ENCODE results near the gene ZC3H7B.
"Not testable (repeated sequence)": the region's sequence is repeated elsewhere in the genome, so short reads cannot be mapped to it uniquely, and the experiment has no call there.

ZC3H7B gene

GRCh38 chr22:41301085-41302020 is at the start of gene ZC3H7B:
Gene ZC3H7B, plus strand, starts transcription at chr22:41301525. Its CDS starts 19,136 bp downstream, at chr22:41320661.
- DNase-seq (ENCODE audit: extremely low read depth in 1 of 2, low read depth in 1 of 2): peak; percentile 59 to 70

- no peak for DNase-seq (ENCODE audit: extremely low read depth in 1 of 2, low read depth in 1 of 2)
Observed at GRCh38 chr22:41252365-41252764, 49.0 kb upstream of the ZC3H7B start.

- DNase-seq (ENCODE audit: extremely low read depth in 1 of 2, low read depth in 1 of 2): no peak
Observed at GRCh38 chr22:41254230-41254629, 47.1 kb upstream of the ZC3H7B start.

- no peak for DNase-seq (ENCODE audit: extremely low read depth in 1 of 2, low read depth in 1 of 2)
Observed at GRCh38 chr22:41256254-41257253, 44.8 kb upstream of the ZC3H7B start.

GRCh38 chr22:41257696-41258095 is 43.6 kb upstream of the ZC3H7B start:
- DNase-seq (ENCODE audit: extremely low read depth in 1 of 2, low read depth in 1 of 2): no peak

GRCh38 chr22:41259756-41260155 is 41.6 kb upstream of the ZC3H7B start:
- not testable (repeated sequence) for DNase-seq (ENCODE audit: extremely low read depth in 1 of 2, low read depth in 1 of 2)

GRCh38 chr22:41260871-41261270 is 40.5 kb upstream of the ZC3H7B start:
- no peak for DNase-seq (ENCODE audit: extremely low read depth in 1 of 2, low read depth in 1 of 2)

GRCh38 chr22:41261541-41262249 is 39.6 kb upstream of the ZC3H7B start:
- no peak for DNase-seq (ENCODE audit: extremely low read depth in 1 of 2, low read depth in 1 of 2)

- DNase-seq (ENCODE audit: extremely low read depth in 1 of 2, low read depth in 1 of 2): no peak
Observed at GRCh38 chr22:41262250-41262765, 39.0 kb upstream of the ZC3H7B start.

GRCh38 chr22:41263704-41264103 is 37.6 kb upstream of the ZC3H7B start:
- no peak for DNase-seq (ENCODE audit: extremely low read depth in 1 of 2, low read depth in 1 of 2)

GRCh38 chr22:41264408-41264941 is 36.9 kb upstream of the ZC3H7B start:
- DNase-seq (ENCODE audit: extremely low read depth in 1 of 2, low read depth in 1 of 2): no peak

GRCh38 chr22:41267958-41268357 is 33.4 kb upstream of the ZC3H7B start:
- DNase-seq (ENCODE audit: extremely low read depth in 1 of 2, low read depth in 1 of 2): no peak

GRCh38 chr22:41271787-41272186 is 29.5 kb upstream of the ZC3H7B start:
- DNase-seq (ENCODE audit: extremely low read depth in 1 of 2, low read depth in 1 of 2): no peak

GRCh38 chr22:41273128-41273527 is 28.2 kb upstream of the ZC3H7B start:
- DNase-seq (ENCODE audit: extremely low read depth in 1 of 2, low read depth in 1 of 2): no peak

- DNase-seq (ENCODE audit: extremely low read depth in 1 of 2, low read depth in 1 of 2): no peak
Observed at GRCh38 chr22:41274856-41275255, 26.5 kb upstream of the ZC3H7B start.

- DNase-seq (ENCODE audit: extremely low read depth in 1 of 2, low read depth in 1 of 2): no peak
Observed at GRCh38 chr22:41280065-41280464, 21.3 kb upstream of the ZC3H7B start.

GRCh38 chr22:41280854-41281253 is 20.5 kb upstream of the ZC3H7B start:
- DNase-seq (ENCODE audit: extremely low read depth in 1 of 2, low read depth in 1 of 2): no peak

- DNase-seq (ENCODE audit: extremely low read depth in 1 of 2, low read depth in 1 of 2): no peak
Observed at GRCh38 chr22:41284465-41284864, 16.9 kb upstream of the ZC3H7B start.

GRCh38 chr22:41285441-41285819 is 15.9 kb upstream of the ZC3H7B start:
- DNase-seq (ENCODE audit: extremely low read depth in 1 of 2, low read depth in 1 of 2): peak; percentile 78 to 88
